Small intestine (tissue), 7 donors: Measurements from ENCODE around the gene DDO. TPM values are rescaled to one million over a fixed set of nuclear protein-coding genes. Genes with fewer than 3 reads are reported as not detected.
A peak's percentile ranks its signal among the peaks of the same experiment; 100 is the strongest.

ENCODE experiments used
- DNase-seq, 2 donors: peaks; one replicate each; pipeline versions ENCODE4 v3.0.0 to v3.0.0-alpha.2; 2013
- FAIRE-seq: peaks from 2 replicates; lab custom pipeline; 2012; peaks lifted over from hg19 to GRCh38; lab: Jason Lieb, UNC
- H3K27ac ChIP-seq, 3 donors: one replicate each; pipeline ENCODE4 v1.5.1; 2013; ENCODE audit warnings: low read length in 2 of 3, mild to moderate bottlenecking in 2 of 3, control low read depth in 1 of 3, inconsistent platforms in 1 of 3, low read depth in 1 of 3, moderate library complexity in 1 of 3
- H3K27me3 ChIP-seq, 3 donors: one replicate each; pipeline ENCODE4 v1.6.1; 2013; ENCODE audit warnings: low read length in 3 of 3, inconsistent platforms in 1 of 3; ENCODE audit not compliant: control insufficient read depth in 3 of 3, insufficient read depth in 3 of 3
- H3K36me3 ChIP-seq, 3 donors: one replicate each; pipeline ENCODE4 v1.6.1; 2013; ENCODE audit warnings: low read length in 3 of 3, inconsistent platforms in 1 of 3, low read depth in 1 of 3, mild to moderate bottlenecking in 1 of 3, moderate library complexity in 1 of 3; ENCODE audit not compliant: control insufficient read depth in 3 of 3, insufficient read depth in 2 of 3
- H3K4me1 ChIP-seq, 3 donors: one replicate each; pipeline ENCODE4 v1.6.1; 2013; ENCODE audit warnings: low read length in 2 of 3, inconsistent platforms in 1 of 3, low read depth in 1 of 3, mild to moderate bottlenecking in 1 of 3, moderate library complexity in 1 of 3; ENCODE audit not compliant: control insufficient read depth in 3 of 3, insufficient read depth in 2 of 3
- H3K4me3 ChIP-seq, 3 donors: one replicate each; pipeline ENCODE4 v1.5.1; 2013; ENCODE audit warnings: low read length in 3 of 3, control low read depth in 1 of 3, inconsistent platforms in 1 of 3, low read depth in 1 of 3, mild to moderate bottlenecking in 1 of 3, moderate library complexity in 1 of 3
- H3K9me3 ChIP-seq, 2 donors: one replicate each; pipeline ENCODE4 v1.6.1; 2013; ENCODE audit warnings: low read depth in 1 of 2, low read length in 1 of 2; ENCODE audit not compliant: control insufficient read depth in 2 of 2, insufficient read depth in 1 of 2
- WGBS, 3 donors: extraction: QIAGEN DNeasy Blood & Tissue Kit; methylation state at CpG; one replicate each; pipeline ENCODE4 v1.1.7; 2013; 5-methylcytosine and 5-hydroxymethylcytosine counted together
- polyA plus RNA-seq, 4 donors: library from polyadenylated mRNA; stranded (reverse) in 3 of 4; unstranded in 1 of 4; fragments of 200-250 nt in 3 of 4; fragments of 120-200 nt in 1 of 4; gene quantifications; one replicate each; pipeline versions ENCODE4 v1.2.1 to v1.2.3, GENCODE V29; 2013
- donor health status: healthy with polysubstance abuse.
- donor health status: control.
- donor health status: control.
- donor health status: Bipolar disorder and iron deficiency.
- donor health status: healthy.

The DDO gene
- polyA plus RNA-seq, 4 donors: 4.4 to 8.5 (median 6.8) TPM

DNA sequence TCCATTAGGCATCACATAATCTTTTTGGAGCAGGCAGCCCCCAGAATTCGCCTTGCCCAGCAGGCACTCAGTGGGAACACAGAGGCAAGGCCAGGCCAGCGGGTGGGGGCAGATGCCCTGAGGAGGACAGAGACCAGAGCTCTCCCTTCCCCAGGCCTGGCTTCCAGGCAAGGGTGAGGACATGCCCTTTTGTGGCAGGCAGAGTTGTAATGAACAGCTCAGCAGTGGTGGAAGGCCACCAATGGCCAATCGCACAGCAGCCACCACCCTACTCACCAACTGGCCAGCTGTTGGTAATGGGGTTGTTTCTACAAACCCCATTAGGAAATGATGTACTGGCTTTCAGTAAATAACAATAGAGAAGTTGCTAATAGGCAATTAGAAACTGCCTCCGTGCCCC is 15.4 kb upstream of the DDO start:
- FAIRE-seq (no peak), DNase-seq (no peak)
- no peaks in the 10 kb centered on the region for H3K27me3 ChIP-seq
- H3K27ac ChIP-seq: no peak overlapping the region
- no peaks in the 10 kb centered on the region for H3K36me3 ChIP-seq
- peaks cover 0 to 5% of the 10 kb centered on the region in 2 donors for H3K9me3 ChIP-seq
- no peak overlapping the region for H3K4me3 ChIP-seq
- WGBS, 3 donors: 84 to 92% (median 84%) methylated on average over 4 of the region's 4 CpGs
- H3K4me1 ChIP-seq: peaks cover 0 to 7% (median 0%) of the 10 kb centered on the region in 3 donors

DNA sequence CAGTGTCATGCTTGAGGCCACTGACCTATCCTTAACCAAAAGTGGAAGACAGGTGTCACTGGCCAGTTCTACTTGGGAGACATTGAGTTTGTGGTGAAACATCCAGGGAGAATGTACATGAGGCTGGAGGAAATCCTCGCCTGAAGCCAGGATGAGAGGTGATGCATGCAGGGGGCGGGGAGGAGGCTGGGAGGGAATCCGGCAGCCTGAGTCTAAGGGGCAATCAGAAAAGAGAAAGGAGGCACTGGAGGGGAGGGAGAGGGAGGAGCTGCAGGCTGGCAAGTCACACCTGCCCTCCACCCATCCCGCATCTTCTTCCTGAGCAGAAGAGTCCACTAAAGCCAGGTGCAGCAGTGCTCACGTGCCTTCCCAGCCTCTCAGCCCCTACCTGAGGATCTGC is 14.9 kb upstream of the DDO start:
- WGBS, 3 donors: 17 to 45% (median 26%) methylated on average over 4 to 5 of the region's 5 CpGs
- Histone ChIP-seq H3K4me3 (no peak overlapping the region), H3K9me3 (peaks cover 0 to 4% of the 10 kb centered on the region in 2 donors), H3K4me1 (peaks cover 0 to 7% (median 0%) of the 10 kb centered on the region in 3 donors), H3K27ac (no peak overlapping the region), H3K36me3 (no peaks in the 10 kb centered on the region), H3K27me3 (no peaks in the 10 kb centered on the region)
- DNase-seq (peak in 1 of 2 donors; percentile 56), FAIRE-seq (no peak)

DNA sequence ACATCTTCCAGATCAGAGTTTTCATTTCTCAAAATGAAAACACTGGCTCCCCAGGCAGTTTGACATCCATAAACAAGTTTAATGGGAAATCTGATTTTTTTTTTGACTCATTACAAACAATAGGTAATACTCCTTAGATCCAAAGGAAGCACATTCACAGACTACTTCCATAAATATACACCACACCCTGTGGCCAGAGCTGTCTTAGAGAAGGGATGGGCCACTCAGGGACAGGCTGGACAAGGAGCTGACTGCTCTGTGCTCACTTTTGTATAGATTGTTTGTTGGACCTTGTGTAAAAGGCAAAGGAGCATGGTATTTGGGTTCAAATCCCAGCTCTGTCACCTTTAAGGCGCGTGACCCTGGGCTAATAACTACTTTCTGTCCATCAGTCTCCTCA is 12.8 kb upstream of the DDO start:
- Histone ChIP-seq H3K9me3 (no peaks in the 10 kb centered on the region), H3K4me1 (peaks cover 0 to 7% (median 0%) of the 10 kb centered on the region in 3 donors), H3K4me3 (no peak overlapping the region), H3K36me3 (no peaks in the 10 kb centered on the region), H3K27ac (no peak overlapping the region), H3K27me3 (no peaks in the 10 kb centered on the region)
- 91 to 96% (median 92%) methylated on average over 2 of the region's 2 CpGs for WGBS, 3 donors
- FAIRE-seq (no peak), DNase-seq (no peak)

DNA sequence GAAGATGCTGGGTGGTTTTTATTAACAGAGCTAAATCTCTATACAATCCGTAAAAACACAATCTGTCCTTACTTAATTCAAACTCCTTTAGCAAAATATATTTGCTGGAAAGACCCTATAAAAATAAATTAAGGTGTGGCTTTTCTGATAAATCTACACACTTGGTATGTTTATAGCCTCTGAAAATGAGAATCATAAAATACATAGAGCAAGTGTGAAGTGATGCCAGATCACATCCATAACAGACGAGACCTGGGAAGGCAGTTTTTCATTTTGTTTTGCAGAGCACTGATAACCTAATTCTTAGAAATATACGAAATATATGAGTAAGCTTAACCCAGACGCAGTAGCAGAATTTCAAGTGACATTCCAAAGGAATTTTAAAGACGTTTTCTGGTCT is 10.4 kb upstream of the DDO start:
- WGBS, 3 donors: 14 to 48% (median 30%) methylated on average over 5 of the region's 5 CpGs
- FAIRE-seq: no peak
- peaks cover 0 to 7% (median 0%) of the 10 kb centered on the region in 3 donors for H3K4me1 ChIP-seq
- H3K27me3 ChIP-seq: peaks cover 0 to 3% (median 0%) of the 10 kb centered on the region in 3 donors
- H3K9me3 ChIP-seq: peaks cover 0 to 3% of the 10 kb centered on the region in 2 donors
- DNase-seq: no peak
- no peaks in the 10 kb centered on the region for H3K36me3 ChIP-seq
- H3K27ac ChIP-seq: no peak overlapping the region
- H3K4me3 ChIP-seq: no peak overlapping the region

DNA sequence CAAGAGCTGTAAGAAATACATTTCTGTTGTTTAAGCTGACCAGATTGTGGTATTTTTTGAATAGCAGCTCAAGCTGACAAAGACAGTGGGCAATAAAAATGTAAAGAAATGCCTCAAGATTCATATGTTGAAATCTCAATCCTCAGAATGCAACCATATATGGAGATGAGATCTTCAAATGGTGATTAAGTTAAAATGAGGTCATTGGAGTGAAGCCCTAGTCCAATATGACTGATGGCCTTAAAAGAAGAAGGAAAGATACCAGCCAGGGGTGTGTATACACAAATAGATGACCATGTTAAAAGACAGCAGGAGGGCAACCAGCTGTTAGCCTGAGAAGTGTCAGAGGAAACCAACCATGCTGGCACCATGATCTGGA is 7.1 kb upstream of the DDO start:
- no peak for FAIRE-seq
- no peak for DNase-seq
- Histone ChIP-seq H3K27me3 (peaks cover 0 to 3% (median 0%) of the 10 kb centered on the region in 3 donors), H3K36me3 (no peaks in the 10 kb centered on the region), H3K4me1 (peaks cover 5 to 24% (median 7%) of the 10 kb centered on the region in 3 donors), H3K4me3 (no peak overlapping the region), H3K27ac (no peak overlapping the region), H3K9me3 (peaks cover 0 to 3% of the 10 kb centered on the region in 2 donors)

DNA sequence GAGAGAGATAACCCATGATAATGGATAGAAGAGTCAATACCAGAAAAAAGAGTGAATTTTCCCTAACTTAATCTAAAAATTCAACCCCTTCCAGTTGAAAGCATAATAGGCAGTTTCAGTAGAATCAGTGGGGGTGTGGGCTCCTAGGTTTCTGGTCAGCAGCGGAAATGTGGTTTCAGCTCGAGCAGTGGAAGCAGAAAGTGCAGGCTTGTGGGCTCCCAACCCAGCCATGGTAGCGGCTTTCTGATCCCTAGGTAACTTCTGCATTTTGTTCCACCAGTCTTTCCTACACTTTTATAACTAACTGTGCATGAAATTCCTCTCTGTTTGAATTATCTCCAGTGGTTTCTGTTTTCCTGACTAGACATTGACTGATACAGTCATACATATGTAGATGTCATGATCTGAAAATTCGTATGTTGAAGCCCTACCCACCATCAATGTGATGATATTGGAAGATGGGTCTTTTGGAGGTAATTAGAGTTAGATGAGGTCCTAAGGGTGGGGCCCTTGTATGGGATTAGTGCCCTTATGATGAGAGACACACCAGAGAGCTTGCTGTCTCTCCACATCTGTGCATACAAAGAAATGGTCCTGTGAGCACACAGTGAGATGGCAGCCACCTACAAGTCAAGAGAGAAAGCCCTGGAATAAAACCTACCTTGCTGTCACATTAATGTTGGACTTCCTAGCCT is 6.5 kb upstream of the DDO start:
- FAIRE-seq (no peak), DNase-seq (no peak)
- Histone ChIP-seq H3K27ac (no peak overlapping the region), H3K4me3 (no peak overlapping the region), H3K9me3 (peaks cover 0 to 3% of the 10 kb centered on the region in 2 donors), H3K36me3 (no peaks in the 10 kb centered on the region), H3K4me1 (peaks cover 5 to 28% (median 7%) of the 10 kb centered on the region in 3 donors), H3K27me3 (peaks cover 0 to 3% (median 0%) of the 10 kb centered on the region in 3 donors)
- WGBS, 3 donors: 70 to 86% (median 76%) methylated on average over 4 of the region's 4 CpGs

DNA sequence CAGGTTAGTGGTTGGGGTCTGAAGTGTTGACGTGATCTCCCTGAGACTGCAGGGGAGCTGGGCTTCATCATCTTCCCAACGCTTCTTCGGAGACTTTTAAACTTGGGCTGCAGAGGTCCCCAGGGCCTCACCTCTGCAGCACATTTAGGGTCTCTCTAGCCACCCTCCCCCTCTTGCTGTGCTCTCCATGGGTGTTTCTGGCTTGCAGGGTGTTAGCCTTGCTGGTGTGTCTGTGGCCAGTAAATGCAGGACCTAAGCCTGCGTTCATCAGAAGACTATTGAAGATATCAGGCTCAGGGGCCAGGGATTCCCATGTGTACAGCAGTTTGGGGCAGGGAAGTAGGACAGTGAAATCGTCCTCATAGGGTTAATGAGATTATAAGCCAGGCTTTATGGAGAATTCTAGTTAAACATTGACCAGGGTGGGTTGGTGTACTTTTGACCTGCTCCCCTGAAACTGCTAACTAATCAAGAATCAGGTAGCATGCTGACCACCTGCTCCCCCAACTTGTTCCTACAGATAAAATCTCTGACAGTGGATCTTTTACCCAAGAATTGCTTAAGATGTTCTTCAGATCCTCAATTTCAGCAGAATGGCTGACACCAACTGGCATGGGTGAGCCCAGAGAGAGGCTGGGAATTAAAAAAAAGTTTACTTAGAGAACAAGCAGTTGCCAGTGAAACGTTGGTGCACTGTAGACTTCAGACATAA is 3.8 kb upstream of the DDO start:
- peaks cover 0 to 3% of the 10 kb centered on the region in 2 donors for H3K9me3 ChIP-seq
- H3K36me3 ChIP-seq: no peaks in the 10 kb centered on the region
- peak overlapping the region in 1 of 3 donors; percentile 86 for H3K27ac ChIP-seq
- 31 to 54% (median 36%) methylated on average over 6 of the region's 6 CpGs for WGBS, 3 donors
- no peak for FAIRE-seq
- no peak overlapping the region for H3K4me3 ChIP-seq
- H3K4me1 ChIP-seq: peaks cover 5 to 38% (median 11%) of the 10 kb centered on the region in 3 donors
- DNase-seq: peak; percentile 19 to 87
- peaks cover 0 to 3% (median 0%) of the 10 kb centered on the region in 3 donors for H3K27me3 ChIP-seq

DNA sequence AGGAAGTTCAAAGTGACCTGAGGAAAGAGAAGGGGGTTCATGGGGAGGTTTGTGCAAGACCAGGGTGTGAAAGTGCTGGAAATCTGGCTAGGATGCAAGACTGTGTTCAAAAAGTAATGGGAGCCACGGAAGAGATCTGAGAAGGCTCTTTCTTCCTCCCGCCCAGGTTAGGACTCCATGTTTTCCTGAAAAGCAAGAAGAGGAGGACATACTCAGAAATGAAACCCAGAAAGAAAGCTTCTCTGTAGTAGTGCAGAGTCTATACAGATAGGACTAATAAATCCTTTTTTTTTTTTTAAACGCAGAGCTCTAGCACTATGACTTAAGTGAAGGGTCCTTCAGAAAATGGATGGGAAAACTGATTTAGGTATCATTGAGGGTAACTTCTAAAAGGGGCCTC is 3.2 kb upstream of the DDO start:
- H3K4me3 ChIP-seq: no peak overlapping the region
- peak in 1 of 2 donors; percentile 44 for DNase-seq
- FAIRE-seq: no peak

More for the DNA sequence above, 3.2 kb upstream of the DDO start:
- H3K36me3 ChIP-seq: no peaks in the 10 kb centered on the region
- H3K27ac ChIP-seq: peak overlapping the region in 1 of 3 donors; percentile 86
- peaks cover 0 to 3% of the 10 kb centered on the region in 2 donors for H3K9me3 ChIP-seq
- 36 to 81% (median 49%) methylated on average over 3 of the region's 3 CpGs for WGBS, 3 donors
- peaks cover 5 to 38% (median 12%) of the 10 kb centered on the region in 3 donors for H3K4me1 ChIP-seq
- H3K27me3 ChIP-seq: peaks cover 0 to 3% (median 0%) of the 10 kb centered on the region in 3 donors
